CD14-positive monocyte (primary cell): ENCODE measurements around the gene PCOLCE2. TPM values are rescaled to one million over a fixed set of nuclear protein-coding genes. Genes with fewer than 3 reads are reported as not detected.

Experiments
- DNase-seq, 3 donors: peaks; one replicate each; pipeline ENCODE4 v3.0.0-alpha.2; 2011 to 2022
- H2AFZ ChIP-seq: 2 replicates; pipeline ENCODE4 v1.6.0; 2012; ENCODE audit warnings: mild to moderate bottlenecking, low read depth, low read length, inconsistent platforms; ENCODE audit not compliant: insufficient read depth, poor library complexity, severe bottlenecking
- H3K27ac ChIP-seq, 2 donors: 1 replicate in 1 of 2; 2 replicates in 1 of 2; pipeline ENCODE4 v1.5.1; 2012 to 2013; ENCODE audit warnings: low read length in 2 of 2, control low read depth in 1 of 2, inconsistent platforms in 1 of 2, low read depth in 1 of 2, mild to moderate bottlenecking in 1 of 2
- H3K27me3 ChIP-seq, 2 donors: one replicate each; pipeline versions ENCODE4 v1.6.0 to v1.6.1; 2011 to 2013; ENCODE audit warnings: low read length in 2 of 2; ENCODE audit not compliant: control insufficient read depth in 2 of 2, insufficient read depth in 2 of 2
- H3K36me3 ChIP-seq, 2 donors: replicated peaks in 1 of 2; 1 replicate in 1 of 2; 2 replicates in 1 of 2; pipeline versions ENCODE4 v1.5.1 to v1.6.1; 2012 to 2013; ENCODE audit warnings: low read length in 2 of 2, control low read depth in 1 of 2, inconsistent platforms in 1 of 2, mild to moderate bottlenecking in 1 of 2; ENCODE audit not compliant: insufficient read depth in 2 of 2, control insufficient read depth in 1 of 2
- H3K4me1 ChIP-seq, 2 donors: 1 replicate in 1 of 2; 2 replicates in 1 of 2; pipeline versions ENCODE4 v1.5.1 to v1.6.1; 2012 to 2013; ENCODE audit warnings: low read length in 2 of 2, control low read depth in 1 of 2, inconsistent platforms in 1 of 2, mild to moderate bottlenecking in 1 of 2, moderate library complexity in 1 of 2; ENCODE audit not compliant: insufficient read depth in 2 of 2, control insufficient read depth in 1 of 2
- H3K4me2 ChIP-seq: replicated peaks from 2 replicates; pipeline ENCODE3; 2012; ENCODE audit warnings: low read length, moderate library complexity, mild to moderate bottlenecking; ENCODE audit not compliant: poor library complexity, severe bottlenecking; ENCODE audit errors: extremely low read depth
- H3K4me3 ChIP-seq, 3 experiments: fragments of 200-600 bp in 1 of 3; sonication (generic) in 1 of 3; replicated peaks in 1 of 3; 1 replicate in 2 of 3; 2 replicates in 1 of 3; pipeline ENCODE4 v1.5.1; 2011 to 2013; ENCODE audit warnings: low read length in 3 of 3, mild to moderate bottlenecking in 3 of 3, control low read depth in 2 of 3, low read depth in 2 of 3, inconsistent platforms in 1 of 3, moderate library complexity in 1 of 3
- H3K79me2 ChIP-seq: 2 replicates; pipeline ENCODE4 v1.6.0; 2012; ENCODE audit warnings: mild to moderate bottlenecking, control low read depth, inconsistent platforms, low read length, moderate library complexity; ENCODE audit not compliant: insufficient read depth
- H3K9ac ChIP-seq: 2 replicates; pipeline ENCODE4 v1.6.0; 2017; ENCODE audit warnings: low read length, mild to moderate bottlenecking; ENCODE audit not compliant: insufficient read depth, poor library complexity, severe bottlenecking
- H3K9me3 ChIP-seq, 2 donors: replicated peaks in 1 of 2; 1 replicate in 1 of 2; 2 replicates in 1 of 2; pipeline versions ENCODE4 v1.5.1 to v1.6.1; 2012 to 2013; ENCODE audit warnings: low read length in 2 of 2, control low read depth in 1 of 2; ENCODE audit not compliant: control insufficient read depth in 1 of 2, insufficient read depth in 1 of 2
- H4K20me1 ChIP-seq: 2 replicates; pipeline ENCODE4 v1.6.0; 2012; ENCODE audit warnings: mild to moderate bottlenecking, low read length, control low read depth, moderate library complexity; ENCODE audit not compliant: insufficient read depth
- H3K27ac Mint-ChIP-seq, 7 donors: one replicate each; pipeline ENCODE4 v1.8.0; 2020; ENCODE audit warnings: mild to moderate bottlenecking in 7 of 7, mixed read lengths in 7 of 7, moderate library complexity in 6 of 7, inconsistent platforms in 2 of 7
- H3K27me3 Mint-ChIP-seq, 3 donors: one replicate each; pipeline ENCODE4 v1.8.0; 2021 to 2022; ENCODE audit warnings: low read depth in 3 of 3, mild to moderate bottlenecking in 3 of 3, mixed read lengths in 3 of 3, moderate library complexity in 3 of 3, inconsistent platforms in 1 of 3
- H3K36me3 Mint-ChIP-seq, 2 donors: one replicate each; pipeline ENCODE4 v1.8.0; 2020; ENCODE audit warnings: mixed read lengths in 2 of 2, inconsistent platforms in 1 of 2, mild to moderate bottlenecking in 1 of 2
- H3K4me1 Mint-ChIP-seq: one replicate; pipeline ENCODE4 v1.8.0; 2020; ENCODE audit warnings: mild to moderate bottlenecking, mixed read lengths
- H3K4me3 Mint-ChIP-seq, 2 donors: one replicate each; pipeline ENCODE4 v1.8.0; 2020; ENCODE audit warnings: mild to moderate bottlenecking in 2 of 2, mixed read lengths in 2 of 2, moderate library complexity in 1 of 2
- H3K9me3 Mint-ChIP-seq, 7 donors: one replicate each; pipeline ENCODE4 v1.8.0; 2020 to 2022; ENCODE audit warnings: mixed read lengths in 7 of 7, mild to moderate bottlenecking in 6 of 7, moderate library complexity in 6 of 7, inconsistent platforms in 2 of 7
- CTCF ChIP-seq: fragments of 200-600 bp; IDR thresholded peaks from one replicate; pipeline ENCODE4 v1.8.0; 2022; ENCODE audit warnings: antibody characterized with exemption, mild to moderate bottlenecking
- intact Hi-C, 2 donors: fragments of 100-400 bp; cut with micrococcal nuclease; formaldehyde crosslinking; loops; one replicate each; pipeline versions ENCODE4 v1.15.0 to v1.15.1; 2023
- polyA plus RNA-seq, 3 donors: library from polyadenylated mRNA; depleted of rRNA in 1 of 3; unstranded in 2 of 3; stranded (reverse) in 1 of 3; fragments of 300-500 nt in 2 of 3; fragments of >200 nt in 1 of 3; fragmentation: Illumina TruSeq in 2 of 3; gene quantifications; 1 replicate in 2 of 3; 2 replicates in 1 of 3; pipeline ENCODE4 v1.2.3, GENCODE V29; 2012 to 2021
- small RNA-seq: library from RNA; depleted of rRNA; stranded (forward); fragments of <200 nt; gene quantifications from one replicate; pipeline ENCODE3, GENCODE V24; 2012; ENCODE audit warnings: low read depth; ENCODE audit not compliant: insufficient read length

PCOLCE2 gene
- polyA plus RNA-seq, 3 donors, result not detected

- Mint-ChIP-seq H3K9me3 (peaks cover 0 to 8% (median 4%) of the 10 kb centered on the region in 7 donors), H3K4me3 (no peak overlapping the region), H3K4me1 (no peaks in the 10 kb centered on the region), H3K36me3 (no peaks in the 10 kb centered on the region), H3K27ac (no peak overlapping the region), H3K27me3 (peaks cover 0 to 1% (median 0%) of the 10 kb centered on the region in 3 donors)
- Histone ChIP-seq H4K20me1 (no peaks in the 10 kb centered on the region), H3K4me3 (no peak overlapping the region), H3K79me2 (no peaks in the 10 kb centered on the region), H3K27me3 (no peaks in the 10 kb centered on the region), H3K4me1 (no peaks in the 10 kb centered on the region), H3K9ac (no peak overlapping the region), H2AFZ (no peak overlapping the region), H3K27ac (no peak overlapping the region), H3K9me3 (no peaks in the 10 kb centered on the region), H3K4me2 (no peak overlapping the region), H3K36me3 (no peaks in the 10 kb centered on the region)
- no peak for TF ChIP-seq CTCF
- intact Hi-C loops, result no loop called here
- DNase-seq, result no peak
Measured at GRCh38 chr3:142768338-142768737, 120.5 kb downstream of the PCOLCE2 start.

Small RNAs within 50 kb of the gene (small RNA-seq; reads per million reads assigned to genes)
- gene RNU7-47P, result not detected

Other genes with a start within 250 kb of the PCOLCE2 start
- gene TRPC1, start 165.0 kb downstream of the PCOLCE2 start, polyA plus RNA-seq, result under 1 TPM in 1 of 3 donors, not detected in 2; 0.01 TPM
- gene PAQR9, start 74.6 kb upstream of the PCOLCE2 start, polyA plus RNA-seq, result not detected
- 10 to 100 TPM; 21.1 to 70.4 (median 51.4) TPM for gene U2SURP, start 112.5 kb upstream of the PCOLCE2 start, polyA plus RNA-seq
- gene CHST2, start 230.7 kb upstream of the PCOLCE2 start, polyA plus RNA-seq, result 10 to 100 TPM in 1 of 3 donors, 1 to 10 TPM in 2; 6.1 to 18.0 (median 9.6) TPM